Urothelium cell line (cell line): ENCODE data around the gene ROM1.
"Not testable (repeated sequence)": the region's sequence is repeated elsewhere in the genome, so short reads cannot be mapped to it uniquely, and the experiment has no call there.

ENCODE experiments used
- DNase-seq: peaks from one replicate; pipeline ENCODE4 v3.0.0; 2011; ENCODE audit warnings: low spot score, mixed read lengths
- FAIRE-seq: peaks from 2 replicates; lab custom pipeline; 2011; peaks lifted over from hg19 to GRCh38; lab: Jason Lieb, UNC

Gene ROM1

DNA sequence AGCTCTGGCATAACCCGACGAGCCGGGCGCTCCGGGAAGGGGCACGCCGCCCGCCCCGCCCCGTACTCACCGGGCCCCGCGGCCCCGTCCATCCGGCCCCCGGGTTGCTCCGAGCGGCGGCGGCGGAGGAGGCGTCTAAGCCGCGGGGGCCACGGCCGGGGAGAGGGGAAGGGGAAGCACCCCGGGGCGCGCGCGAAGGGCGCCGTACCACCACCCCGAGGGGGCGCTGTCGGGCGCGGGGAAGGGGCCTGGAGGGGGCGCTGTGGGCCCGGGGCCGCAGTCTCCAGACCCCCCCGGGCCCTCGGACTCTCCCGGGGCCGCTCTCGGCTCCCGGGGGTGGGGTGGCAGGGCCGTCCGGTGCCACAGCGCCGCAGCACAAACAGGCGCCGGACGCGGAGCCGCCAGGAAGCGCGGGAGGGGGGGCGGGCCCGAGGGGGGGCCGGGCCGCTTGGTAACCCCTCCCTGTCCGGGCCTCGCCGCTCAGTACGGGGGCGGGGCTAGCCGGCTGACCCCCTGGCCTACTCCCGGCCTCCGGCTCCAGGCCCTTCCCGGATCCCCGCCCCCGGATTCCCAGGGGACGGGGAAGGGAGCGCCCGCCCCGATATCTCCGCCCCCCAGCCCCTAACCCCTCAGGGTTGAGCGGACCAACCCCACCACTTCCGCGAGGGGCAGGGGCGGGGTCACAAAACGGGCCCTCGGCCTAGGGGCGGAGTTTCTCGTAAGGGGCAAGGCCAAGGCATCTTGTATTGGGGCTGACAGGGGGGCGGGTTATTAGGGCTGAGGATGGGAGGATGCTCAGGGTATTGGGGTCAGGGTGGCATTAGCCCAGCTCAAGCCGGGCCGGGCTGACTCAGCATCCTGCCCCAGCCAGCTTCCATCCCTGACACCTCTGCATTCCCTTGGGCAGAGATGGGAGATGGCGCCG is at the start of gene ROM1, which contains the start of gene EML3:
Gene ROM1 (plus strand): TSS at position 892 of the 925 bp plus-strand sequence. CDS start 25 bp downstream, at position 917.
Gene EML3 (minus strand): TSS at position 410 of the 925 bp plus-strand sequence. CDS start 318 bp downstream, at position 92.
- DNase-seq = peak; percentile 90
- no peak for FAIRE-seq

DNA sequence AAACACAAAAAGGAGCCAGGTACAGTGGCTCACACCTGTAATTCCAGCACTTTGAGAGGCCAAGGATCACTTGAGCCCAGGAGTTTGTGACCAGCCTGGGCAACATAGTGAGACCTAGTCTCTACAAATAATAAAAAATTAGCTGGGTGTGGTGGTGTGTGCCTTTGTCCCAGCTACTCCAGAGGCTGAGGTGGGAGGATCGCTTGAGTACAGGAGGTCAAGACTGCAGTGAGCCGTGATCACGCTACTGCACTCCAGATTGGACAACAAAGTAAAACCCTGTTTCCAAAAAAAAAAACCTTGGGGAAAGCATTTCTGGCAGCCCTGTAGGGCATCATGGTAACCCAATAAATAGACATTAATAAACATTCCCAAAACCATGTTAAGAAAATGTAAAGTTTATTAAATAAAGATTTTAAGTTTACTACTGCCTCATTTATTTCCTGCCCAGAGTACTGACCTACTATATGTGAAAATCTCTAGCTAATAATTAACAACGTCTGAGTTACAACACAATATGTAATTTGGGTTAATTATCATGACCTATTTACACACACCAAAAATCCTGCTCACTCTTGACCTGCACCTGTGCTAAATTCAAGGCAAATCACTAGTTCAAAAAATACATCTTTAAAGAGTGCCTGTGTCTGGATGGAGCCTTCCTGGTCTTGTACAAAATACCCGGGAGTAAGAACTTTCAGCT is 47.8 kb upstream of the ROM1 start:
- FAIRE-seq (no peak), DNase-seq (no peak)

DNA sequence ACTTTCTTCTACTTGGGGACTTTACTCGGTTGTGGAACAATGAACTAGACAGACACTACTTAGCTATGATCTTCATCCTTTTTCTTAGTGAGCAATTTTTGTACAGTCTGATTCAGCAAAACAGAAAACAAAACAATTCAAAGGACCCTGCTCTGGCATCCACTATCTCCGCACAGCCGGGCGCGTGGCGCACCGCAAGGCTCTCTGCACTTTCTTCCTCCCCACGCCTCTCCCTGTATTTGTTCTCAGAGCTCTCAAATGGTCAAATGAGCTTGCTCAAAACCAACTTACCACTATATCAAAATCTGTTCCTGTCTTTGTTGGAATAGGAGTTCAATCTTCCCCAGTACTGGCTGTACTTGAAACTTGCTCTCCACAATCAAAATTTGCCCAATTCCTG is 46.8 kb upstream of the ROM1 start:
- no peak for FAIRE-seq

DNA sequence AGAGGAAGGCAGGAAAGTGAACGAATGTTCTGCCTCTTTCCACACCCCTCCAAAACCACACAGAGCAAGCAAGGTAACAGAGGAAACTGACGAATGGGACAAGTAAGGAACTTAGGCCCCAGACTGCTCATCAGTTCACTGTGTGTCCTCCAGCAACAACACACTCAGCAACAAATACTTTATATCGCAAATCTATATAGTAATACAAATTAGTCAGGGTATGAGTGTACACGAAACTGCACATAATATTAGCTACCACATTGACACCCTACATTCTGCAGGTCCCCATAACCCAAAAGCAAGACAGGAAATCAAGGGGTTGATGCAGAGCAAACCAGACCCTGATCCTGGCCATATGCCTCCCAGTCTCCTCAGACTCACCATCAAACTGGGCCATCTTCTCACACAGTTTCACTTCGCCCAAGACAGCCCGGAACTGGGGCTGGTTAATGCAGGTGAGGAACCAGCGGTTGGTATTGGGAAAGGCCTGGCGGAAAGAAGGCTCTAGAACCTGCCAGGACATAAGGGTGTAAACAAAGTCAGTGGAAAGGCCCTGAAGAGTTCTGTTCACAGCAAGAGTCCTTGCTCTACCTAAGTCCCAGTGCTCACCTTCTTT is 45.9 kb upstream of the ROM1 start:
- FAIRE-seq (no peak), DNase-seq (no peak)

More for the DNA sequence above, 46.8 kb upstream of the ROM1 start:
- no peak for DNase-seq

DNA sequence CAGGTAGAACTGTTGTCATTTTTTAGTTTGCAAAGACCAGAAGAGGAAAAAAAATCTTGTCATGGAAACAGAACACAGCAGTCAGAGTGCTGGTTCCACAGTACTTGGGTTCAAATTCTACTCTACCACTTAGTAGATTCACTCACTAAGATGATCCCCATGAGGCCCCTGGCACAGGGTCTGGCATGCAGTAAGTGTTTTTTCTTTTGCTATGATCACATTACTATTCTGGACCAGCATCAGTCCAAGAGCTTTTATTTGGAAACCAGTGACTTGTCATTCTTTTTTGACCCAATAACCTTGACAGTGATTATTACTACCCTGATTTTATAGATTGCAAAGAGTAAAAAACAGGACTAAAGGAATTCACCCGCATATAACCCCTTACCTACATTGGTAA is 43.4 kb upstream of the ROM1 start:
- FAIRE-seq (no peak), DNase-seq (no peak)

DNA sequence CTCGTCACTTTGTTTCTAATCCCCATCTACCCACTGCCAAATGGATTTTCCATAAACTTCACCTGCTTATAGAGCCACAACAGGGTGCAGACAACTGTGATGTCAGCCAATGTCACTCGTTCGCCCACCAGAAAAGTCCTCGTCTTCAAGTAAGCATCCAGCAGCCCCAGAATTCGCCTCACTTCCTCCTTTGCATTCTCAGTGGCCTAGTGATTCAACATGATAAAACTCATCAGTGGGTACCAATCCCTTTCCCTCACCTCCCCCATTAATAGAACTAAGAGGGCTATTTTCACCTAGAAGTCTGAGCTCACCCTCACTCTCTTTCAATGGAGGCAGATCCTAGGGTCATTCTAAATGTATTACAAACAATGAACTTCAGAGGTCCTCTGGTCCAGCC is 42.2 kb upstream of the ROM1 start:
- not testable (repeated sequence) for DNase-seq, FAIRE-seq

- not testable (repeated sequence) for FAIRE-seq
Observed at GRCh38 chr11:62571493-62571892, 41.6 kb upstream of the ROM1 start.

GRCh38 chr11:62572431-62572830 is 40.6 kb upstream of the ROM1 start:
- no peak for DNase-seq
- no peak for FAIRE-seq

More at GRCh38 chr11:62571493-62571892, 41.6 kb upstream of the ROM1 start:
- not testable (repeated sequence) for DNase-seq

- DNase-seq = no peak
Observed at GRCh38 chr11:62573006-62573591, 40.0 kb upstream of the ROM1 start.

DNA sequence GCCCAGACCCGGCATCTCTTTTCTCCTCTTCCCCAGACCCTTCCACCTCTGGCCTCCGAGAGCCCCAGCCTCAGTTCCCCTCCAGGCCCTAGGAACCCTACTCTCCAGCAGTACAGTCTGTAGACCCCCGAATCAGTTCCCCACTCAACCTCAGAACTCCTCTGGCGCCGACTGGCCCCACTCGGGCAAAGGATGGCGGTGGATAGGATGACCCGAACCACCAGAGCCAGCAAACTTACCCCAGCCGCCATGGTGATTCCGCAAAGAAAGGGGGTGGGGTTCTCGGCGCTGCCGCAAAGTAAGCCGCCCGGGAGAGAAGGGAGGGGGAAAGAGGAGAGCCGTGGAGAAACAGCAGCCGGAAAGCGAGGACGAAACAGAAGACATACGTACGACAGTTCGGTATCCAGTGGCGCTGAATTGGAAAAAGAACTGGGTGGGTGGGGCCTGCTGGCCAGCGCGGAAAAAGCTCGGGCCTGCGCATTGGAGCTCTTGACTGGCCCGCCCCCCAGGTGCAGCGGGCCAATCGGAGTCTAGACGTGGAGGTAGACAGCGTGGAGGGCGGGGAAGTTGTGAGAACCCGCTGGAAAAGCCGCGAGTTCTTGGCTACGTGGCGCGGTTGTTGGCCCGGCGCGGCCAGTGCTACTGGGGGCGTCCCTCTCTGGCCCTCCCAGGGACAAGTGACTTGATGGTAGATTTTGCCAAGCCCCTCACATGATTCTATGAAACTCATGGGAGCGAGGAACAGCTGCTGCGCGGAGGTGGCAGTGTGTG is 39.3 kb upstream of the ROM1 start, which contains the start of gene EEF1G:
Gene EEF1G (minus strand): TSS at position 300 of the 771 bp plus-strand sequence. CDS start 49 bp downstream, at position 251.
- no peak for FAIRE-seq
- DNase-seq = peak; percentile 98

More at GRCh38 chr11:62573006-62573591, 40.0 kb upstream of the ROM1 start:
- FAIRE-seq = no peak

- FAIRE-seq = no peak
Observed at GRCh38 chr11:62574363-62575071, 38.5 kb upstream of the ROM1 start.

DNA sequence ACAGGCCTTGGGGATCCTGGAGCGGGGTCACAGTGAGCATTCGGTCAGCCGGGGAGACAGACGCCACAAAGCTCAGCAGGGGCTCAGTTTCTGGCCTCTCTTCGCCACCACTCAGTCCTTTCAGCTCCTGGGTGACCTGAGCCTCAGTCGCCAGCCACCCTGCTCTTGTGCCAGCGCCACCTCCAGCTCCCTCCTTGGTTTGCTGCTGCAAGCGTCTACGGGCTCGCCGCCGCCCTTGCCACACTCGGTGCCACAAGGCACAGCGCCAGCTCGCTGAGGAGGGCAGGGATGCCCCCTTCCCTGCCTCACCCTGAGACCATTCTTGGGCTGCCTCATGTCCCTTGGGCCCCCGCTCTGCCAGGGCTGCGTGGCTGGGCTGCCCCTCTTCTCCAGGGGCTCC is 37.9 kb upstream of the ROM1 start:
- FAIRE-seq = no peak

More at GRCh38 chr11:62574363-62575071, 38.5 kb upstream of the ROM1 start:
- DNase-seq = no peak

GRCh38 chr11:62575837-62576236 is 37.2 kb upstream of the ROM1 start:
- no peak for FAIRE-seq
- no peak for DNase-seq

More for the DNA sequence above, 37.9 kb upstream of the ROM1 start:
- DNase-seq = no peak

GRCh38 chr11:62577046-62577714 is 35.9 kb upstream of the ROM1 start:
- FAIRE-seq = no peak
- DNase-seq = no peak

DNA sequence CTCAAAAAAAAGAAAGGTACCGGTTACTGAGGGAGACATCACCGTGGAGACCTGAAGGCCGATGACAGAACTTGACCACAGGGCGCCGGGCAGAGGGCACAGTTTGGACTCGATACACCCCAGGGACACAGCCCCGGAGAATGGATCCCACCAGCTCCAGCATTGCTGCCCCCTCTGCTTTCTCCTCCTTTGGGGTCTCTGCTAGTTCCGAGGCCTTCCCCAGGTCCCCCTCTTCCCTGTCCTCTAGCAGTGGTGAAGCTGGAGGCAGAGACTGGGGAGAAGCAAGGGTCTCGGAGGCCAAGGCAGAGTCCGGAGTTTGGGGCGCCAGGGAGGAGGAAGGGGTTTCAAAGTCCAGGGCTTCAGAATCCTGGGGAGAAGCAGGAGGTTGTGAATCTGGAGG is 34.5 kb upstream of the ROM1 start:
- DNase-seq = no peak
- no peak for FAIRE-seq

DNA sequence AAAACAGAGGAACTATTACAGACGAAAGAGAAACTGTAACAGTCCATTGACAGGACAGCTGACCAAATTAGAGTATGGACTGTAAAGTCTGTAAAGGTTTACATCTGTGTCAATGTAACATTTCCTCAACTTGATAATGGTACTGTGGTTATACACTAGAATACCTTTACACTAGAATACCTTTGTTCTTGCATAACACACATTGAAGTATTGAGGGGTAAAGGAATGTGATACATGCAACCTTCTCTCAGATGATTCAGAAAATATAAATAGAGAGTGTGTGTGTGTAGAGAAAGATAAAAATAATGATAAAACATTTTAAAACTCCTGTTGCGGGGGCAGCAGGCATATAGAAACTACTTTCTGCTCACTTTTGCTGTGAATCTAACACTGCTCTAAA is 33.8 kb upstream of the ROM1 start:
- FAIRE-seq = no peak
- DNase-seq = no peak

GRCh38 chr11:62580959-62581715 is 31.9 kb upstream of the ROM1 start:
- DNase-seq (no peak), FAIRE-seq (no peak)

- not testable (repeated sequence) for DNase-seq, FAIRE-seq
Observed at GRCh38 chr11:62581735-62582134, 31.3 kb upstream of the ROM1 start.
